K562 (cell line): Measurements from ENCODE around the gene PSMB8. TPM values are rescaled to one million over a fixed set of nuclear protein-coding genes. Genes with fewer than 3 reads are reported as not detected.

ENCODE experiments used
- BRD4 ChIP-seq: fragments of 200-600 bp; sonication (generic); IDR thresholded peaks from 2 replicates; pipeline ENCODE4 v1.6.1; 2017; ENCODE audit warnings: inconsistent platforms
- CREB1 ChIP-seq, 2 experiments: sonication (generic) in 1 of 2; formaldehyde crosslinking in 1 of 2; IDR thresholded peaks; 2 replicates each; pipeline versions ENCODE4 v1.6.1 to v1.8.0; 2012 to 2022; ENCODE audit warnings: inconsistent platforms in 1 of 2, mild to moderate bottlenecking in 1 of 2, missing genetic modification reagents in 1 of 2, moderate library complexity in 1 of 2
- CREM ChIP-seq: IDR thresholded peaks from 2 replicates; pipeline ENCODE4 v1.6.1; 2014; ENCODE audit warnings: antibody characterized with exemption, low read depth
- EP400 ChIP-seq: fragments of 450-650 bp; IDR thresholded peaks from 2 replicates; pipeline ENCODE4 v1.6.1; 2017; ENCODE audit warnings: antibody characterized with exemption, mild to moderate bottlenecking, moderate library complexity
- FOXP1 ChIP-seq: sonication (generic); formaldehyde crosslinking; IDR thresholded peaks from 2 replicates; pipeline ENCODE4 v1.8.0; 2022; ENCODE audit warnings: mild to moderate bottlenecking, missing genetic modification reagents
- HEY1 ChIP-seq: fragments of 250-450 bp; sonication (Bioruptor Pico); IDR thresholded peaks from 2 replicates; pipeline ENCODE4 v1.5.0; 2020; ENCODE audit warnings: mild to moderate bottlenecking, moderate library complexity, borderline replicate concordance
- MTA1 ChIP-seq: fragments of 450-650 bp; IDR thresholded peaks from 2 replicates; pipeline ENCODE4 v1.6.1; 2017; ENCODE audit warnings: borderline replicate concordance
- NR2F6 ChIP-seq: fragments of 450-650 bp; formaldehyde crosslinking; IDR thresholded peaks from 2 replicates; pipeline ENCODE4 v1.4.0; 2020; ENCODE audit warnings: mild to moderate bottlenecking
- NRF1 ChIP-seq, 2 experiments: fragments of 450-650 bp; IDR thresholded peaks in 1 of 2; conservative IDR thresholded peaks in 1 of 2; 2 replicates each; pipeline ENCODE4 v1.6.1; 2014; ENCODE audit warnings: mild to moderate bottlenecking in 2 of 2
- RBFOX2 ChIP-seq: fragments of 200-400 bp; formaldehyde crosslinking; IDR thresholded peaks from 2 replicates; pipeline ENCODE4 v1.6.1; 2017; ENCODE audit warnings: low read depth, mild to moderate bottlenecking, low read length, moderate library complexity
- RFX5 ChIP-seq: IDR thresholded peaks from 2 replicates; pipeline ENCODE4 v1.6.1; 2011; ENCODE audit warnings: low read depth, mild to moderate bottlenecking, improper control_type of control experiment, low read length
- TAF9B ChIP-seq: fragments of 450-650 bp; IDR thresholded peaks from 2 replicates; pipeline ENCODE4 v1.6.1; 2018; ENCODE audit warnings: mild to moderate bottlenecking; ENCODE audit not compliant: partially characterized antibody
- ZNF347 ChIP-seq: fragments of 450-650 bp; formaldehyde crosslinking; IDR thresholded peaks from 2 replicates; pipeline ENCODE4 v1.4.0; 2020; ENCODE audit warnings: low read depth, mild to moderate bottlenecking, moderate library complexity
- polyA plus RNA-seq, 8 experiments: library from polyadenylated mRNA; depleted of rRNA in 4 of 8; stranded (reverse) in 5 of 8; unstranded in 3 of 8; fragments of >200 nt; fragmentation: Nextera tagmentation in 2 of 8; fragmentation: Illumina TruSeq in 1 of 8; extraction: Ambion mirVana in 2 of 8; extraction: Trizol in 1 of 8; gene quantifications; 2 replicates each; pipeline versions ENCODE4 v1.2.1 to v1.2.3, GENCODE V29; 2011 to 2014; ENCODE audit warnings: inconsistent platforms in 1 of 8, missing spikeins in 1 of 8
- total RNA-seq, 7 experiments: library from RNA; depleted of rRNA in 6 of 7; stranded (reverse); fragments of >200 nt in 6 of 7; fragmentation: Illumina TruSeq in 2 of 7; extraction: Trizol in 2 of 7; gene quantifications; 2 replicates each; pipeline versions ENCODE4 v1.2.1 to v1.2.3, GENCODE V29; 2011 to 2021; ENCODE audit warnings: low replicate concordance in 1 of 7
- TF ChIP-seq, protein P1 (sequence below): fragments of 450-650 bp; IDR thresholded peaks from 2 replicates; pipeline ENCODE4 v1.6.1; 2016; ENCODE audit warnings: mild to moderate bottlenecking
- TF ChIP-seq, protein P2 (sequence below): sonication (generic); formaldehyde crosslinking; IDR thresholded peaks from 2 replicates; pipeline ENCODE4 v1.9.0; 2022; ENCODE audit warnings: mild to moderate bottlenecking, missing genetic modification reagents
- TF ChIP-seq, protein P3 (sequence below): fragments of 200-800 bp; sonication (Bioruptor generic); IDR thresholded peaks from 2 replicates; pipeline ENCODE4 v1.6.1; 2017; ENCODE audit warnings: missing genetic modification characterization, missing compliant biosample characterization
- TF ChIP-seq, protein P4 (sequence below), 2 experiments: IDR thresholded peaks; 2 replicates each; pipeline ENCODE4 v1.6.1; 2011; ENCODE audit warnings: borderline replicate concordance in 1 of 2, control low read depth in 1 of 2, low read depth in 1 of 2, low read length in 1 of 2, mild to moderate bottlenecking in 1 of 2, mixed read lengths in 1 of 2, moderate library complexity in 1 of 2; ENCODE audit not compliant: insufficient read depth in 1 of 2, insufficient read length in 1 of 2, poor library complexity in 1 of 2, severe bottlenecking in 1 of 2; ENCODE audit errors: extremely low read depth in 1 of 2
- TF ChIP-seq, protein P5 (sequence below): fragments of 450-650 bp; IDR thresholded peaks from 2 replicates; pipeline ENCODE4 v1.6.1; 2016; ENCODE audit warnings: borderline replicate concordance

The PSMB8 gene
- total and polyA plus RNA-seq, 9 of the 15 experiments (the other 6 are each of a cell fraction or from before 2014, with no cell fraction given) = 0.71 to 4.0 (median 2.4) TPM

DNA sequence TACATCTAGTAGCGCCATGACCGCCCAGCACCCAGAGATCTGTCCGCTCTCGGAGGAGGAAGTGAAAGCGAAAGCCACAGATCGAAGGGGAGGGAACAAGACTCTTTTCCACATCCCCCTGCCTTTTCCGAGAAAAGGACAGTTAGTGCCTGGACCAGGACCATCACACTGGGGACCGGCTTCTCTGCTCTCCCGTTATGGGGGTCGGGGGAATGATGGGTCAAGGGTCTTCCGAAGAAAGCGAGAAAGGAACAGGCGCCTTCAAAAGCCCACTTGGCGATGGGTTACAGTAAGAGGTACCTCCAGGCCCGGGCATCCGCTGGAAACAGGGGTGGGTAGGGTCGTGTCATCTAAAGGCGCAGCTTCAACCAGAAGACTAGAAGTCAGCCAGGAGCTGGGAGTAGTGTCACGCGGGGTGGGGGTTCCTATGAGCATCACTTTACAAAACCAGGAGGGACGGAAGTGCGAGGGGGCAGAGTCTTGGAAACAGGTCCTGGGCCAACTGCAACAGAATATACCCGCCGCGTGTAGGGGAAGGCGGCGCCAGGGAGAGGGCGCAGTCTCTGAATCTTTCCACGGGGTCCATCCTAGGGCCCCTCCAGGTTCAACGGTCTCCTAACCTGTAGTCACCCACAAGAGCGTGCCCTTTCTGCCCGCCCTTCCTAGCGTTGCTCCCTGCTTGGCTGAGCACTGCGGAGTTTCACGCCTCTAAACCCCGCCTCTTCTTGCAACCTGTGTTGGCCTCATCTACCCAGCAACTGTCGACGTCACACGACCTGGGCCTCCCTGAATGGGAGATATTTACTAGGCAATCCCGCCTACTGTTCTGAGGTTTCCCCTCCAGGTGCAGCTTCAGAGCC is at the start of gene PSMB8 (continued):
- no peak for TF ChIP-seq TAF9B
- no peak for TF ChIP-seq MTA1
- TF ChIP-seq, protein P1, sequence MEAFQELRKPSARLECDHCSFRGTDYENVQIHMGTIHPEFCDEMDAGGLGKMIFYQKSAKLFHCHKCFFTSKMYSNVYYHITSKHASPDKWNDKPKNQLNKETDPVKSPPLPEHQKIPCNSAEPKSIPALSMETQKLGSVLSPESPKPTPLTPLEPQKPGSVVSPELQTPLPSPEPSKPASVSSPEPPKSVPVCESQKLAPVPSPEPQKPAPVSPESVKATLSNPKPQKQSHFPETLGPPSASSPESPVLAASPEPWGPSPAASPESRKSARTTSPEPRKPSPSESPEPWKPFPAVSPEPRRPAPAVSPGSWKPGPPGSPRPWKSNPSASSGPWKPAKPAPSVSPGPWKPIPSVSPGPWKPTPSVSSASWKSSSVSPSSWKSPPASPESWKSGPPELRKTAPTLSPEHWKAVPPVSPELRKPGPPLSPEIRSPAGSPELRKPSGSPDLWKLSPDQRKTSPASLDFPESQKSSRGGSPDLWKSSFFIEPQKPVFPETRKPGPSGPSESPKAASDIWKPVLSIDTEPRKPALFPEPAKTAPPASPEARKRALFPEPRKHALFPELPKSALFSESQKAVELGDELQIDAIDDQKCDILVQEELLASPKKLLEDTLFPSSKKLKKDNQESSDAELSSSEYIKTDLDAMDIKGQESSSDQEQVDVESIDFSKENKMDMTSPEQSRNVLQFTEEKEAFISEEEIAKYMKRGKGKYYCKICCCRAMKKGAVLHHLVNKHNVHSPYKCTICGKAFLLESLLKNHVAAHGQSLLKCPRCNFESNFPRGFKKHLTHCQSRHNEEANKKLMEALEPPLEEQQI = no peak
- peak; percentile 33; the same call in 1 of the 2 replicates for TF ChIP-seq RBFOX2
- no peak for TF ChIP-seq BRD4
- TF ChIP-seq CREB1 (IDR thresholded peaks at IDR 0.05) = peak; percentile 89
- peak; percentile 95 for TF ChIP-seq CREB1 (CRISPR knock-in tag; IDR thresholded peaks at IDR 0.05)
- 0 out of 2 replicates have a peak, but pooled peaks have one; percentile 57 for TF ChIP-seq FOXP1
- TF ChIP-seq CREM = peak; percentile 98
- TF ChIP-seq NRF1 (conservative IDR thresholded peaks at IDR 0.05 in 1 of 2, IDR thresholded peaks at IDR 0.05 in 1 of 2) = peak; percentile 10 to 12; a peak in 1 of 4 replicates
- TF ChIP-seq EP400 = peak; percentile 64
- peak; percentile 99 for TF ChIP-seq RFX5
- TF ChIP-seq, protein P2, sequence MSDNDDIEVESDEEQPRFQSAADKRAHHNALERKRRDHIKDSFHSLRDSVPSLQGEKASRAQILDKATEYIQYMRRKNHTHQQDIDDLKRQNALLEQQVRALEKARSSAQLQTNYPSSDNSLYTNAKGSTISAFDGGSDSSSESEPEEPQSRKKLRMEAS (CRISPR knock-in tag) = no peak
- no peak for TF ChIP-seq HEY1 (CRISPR knock-in tag)
- TF ChIP-seq, protein P3, sequence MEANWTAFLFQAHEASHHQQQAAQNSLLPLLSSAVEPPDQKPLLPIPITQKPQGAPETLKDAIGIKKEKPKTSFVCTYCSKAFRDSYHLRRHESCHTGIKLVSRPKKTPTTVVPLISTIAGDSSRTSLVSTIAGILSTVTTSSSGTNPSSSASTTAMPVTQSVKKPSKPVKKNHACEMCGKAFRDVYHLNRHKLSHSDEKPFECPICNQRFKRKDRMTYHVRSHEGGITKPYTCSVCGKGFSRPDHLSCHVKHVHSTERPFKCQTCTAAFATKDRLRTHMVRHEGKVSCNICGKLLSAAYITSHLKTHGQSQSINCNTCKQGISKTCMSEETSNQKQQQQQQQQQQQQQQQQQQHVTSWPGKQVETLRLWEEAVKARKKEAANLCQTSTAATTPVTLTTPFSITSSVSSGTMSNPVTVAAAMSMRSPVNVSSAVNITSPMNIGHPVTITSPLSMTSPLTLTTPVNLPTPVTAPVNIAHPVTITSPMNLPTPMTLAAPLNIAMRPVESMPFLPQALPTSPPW (CRISPR knock-in tag) = peak; percentile 34; the same call in 1 of the 2 replicates
- TF ChIP-seq ZNF347 (CRISPR knock-in tag) = no peak
- TF ChIP-seq, protein P4, sequence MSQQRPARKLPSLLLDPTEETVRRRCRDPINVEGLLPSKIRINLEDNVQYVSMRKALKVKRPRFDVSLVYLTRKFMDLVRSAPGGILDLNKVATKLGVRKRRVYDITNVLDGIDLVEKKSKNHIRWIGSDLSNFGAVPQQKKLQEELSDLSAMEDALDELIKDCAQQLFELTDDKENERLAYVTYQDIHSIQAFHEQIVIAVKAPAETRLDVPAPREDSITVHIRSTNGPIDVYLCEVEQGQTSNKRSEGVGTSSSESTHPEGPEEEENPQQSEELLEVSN (IDR thresholded peaks at IDR 0.05; ENCODE audit: borderline replicate concordance in 1 of 2, extremely low read depth in 1 of 2, insufficient read depth in 1 of 2, insufficient read length in 1 of 2, low read depth in 1 of 2, low read length in 1 of 2, poor library complexity in 1 of 2, severe bottlenecking in 1 of 2) = peak; percentile 47 to 53
- TF ChIP-seq, protein P5, sequence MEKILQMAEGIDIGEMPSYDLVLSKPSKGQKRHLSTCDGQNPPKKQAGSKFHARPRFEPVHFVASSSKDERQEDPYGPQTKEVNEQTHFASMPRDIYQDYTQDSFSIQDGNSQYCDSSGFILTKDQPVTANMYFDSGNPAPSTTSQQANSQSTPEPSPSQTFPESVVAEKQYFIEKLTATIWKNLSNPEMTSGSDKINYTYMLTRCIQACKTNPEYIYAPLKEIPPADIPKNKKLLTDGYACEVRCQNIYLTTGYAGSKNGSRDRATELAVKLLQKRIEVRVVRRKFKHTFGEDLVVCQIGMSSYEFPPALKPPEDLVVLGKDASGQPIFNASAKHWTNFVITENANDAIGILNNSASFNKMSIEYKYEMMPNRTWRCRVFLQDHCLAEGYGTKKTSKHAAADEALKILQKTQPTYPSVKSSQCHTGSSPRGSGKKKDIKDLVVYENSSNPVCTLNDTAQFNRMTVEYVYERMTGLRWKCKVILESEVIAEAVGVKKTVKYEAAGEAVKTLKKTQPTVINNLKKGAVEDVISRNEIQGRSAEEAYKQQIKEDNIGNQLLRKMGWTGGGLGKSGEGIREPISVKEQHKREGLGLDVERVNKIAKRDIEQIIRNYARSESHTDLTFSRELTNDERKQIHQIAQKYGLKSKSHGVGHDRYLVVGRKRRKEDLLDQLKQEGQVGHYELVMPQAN = no peak
- TF ChIP-seq NR2F6 (CRISPR knock-in tag) = no peak
